Measurements from ENCODE around the gene HMGCL. TPM values are rescaled to one million over a fixed set of nuclear protein-coding genes. Genes with fewer than 3 reads are reported as not detected.

The HMGCL gene
- total and polyA plus RNA-seq, 2 of the 13 experiments (the other 11 are each of a cell fraction or from before 2014, with no cell fraction given) = 21.3 to 41.4 TPM

GRCh38 chr1:23799570-23800399 lies 25.4 kb downstream of the HMGCL start (continued):
- TF ChIP-seq, protein P1, sequence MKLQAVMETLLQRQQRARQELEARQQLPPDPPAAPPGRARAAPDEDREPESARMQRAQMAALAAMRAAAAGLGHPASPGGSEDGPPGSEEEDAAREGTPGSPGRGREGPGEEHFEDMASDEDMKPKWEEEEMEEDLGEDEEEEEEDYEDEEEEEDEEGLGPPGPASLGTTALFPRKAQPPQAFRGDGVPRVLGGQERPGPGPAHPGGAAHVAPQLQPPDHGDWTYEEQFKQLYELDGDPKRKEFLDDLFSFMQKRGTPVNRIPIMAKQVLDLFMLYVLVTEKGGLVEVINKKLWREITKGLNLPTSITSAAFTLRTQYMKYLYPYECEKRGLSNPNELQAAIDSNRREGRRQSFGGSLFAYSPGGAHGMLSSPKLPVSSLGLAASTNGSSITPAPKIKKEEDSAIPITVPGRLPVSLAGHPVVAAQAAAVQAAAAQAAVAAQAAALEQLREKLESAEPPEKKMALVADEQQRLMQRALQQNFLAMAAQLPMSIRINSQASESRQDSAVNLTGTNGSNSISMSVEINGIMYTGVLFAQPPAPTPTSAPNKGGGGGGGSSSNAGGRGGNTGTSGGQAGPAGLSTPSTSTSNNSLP (IDR thresholded peaks at IDR 0.05; ENCODE audit: low read depth, low read length) = no peak
- TF ChIP-seq, protein P2, sequence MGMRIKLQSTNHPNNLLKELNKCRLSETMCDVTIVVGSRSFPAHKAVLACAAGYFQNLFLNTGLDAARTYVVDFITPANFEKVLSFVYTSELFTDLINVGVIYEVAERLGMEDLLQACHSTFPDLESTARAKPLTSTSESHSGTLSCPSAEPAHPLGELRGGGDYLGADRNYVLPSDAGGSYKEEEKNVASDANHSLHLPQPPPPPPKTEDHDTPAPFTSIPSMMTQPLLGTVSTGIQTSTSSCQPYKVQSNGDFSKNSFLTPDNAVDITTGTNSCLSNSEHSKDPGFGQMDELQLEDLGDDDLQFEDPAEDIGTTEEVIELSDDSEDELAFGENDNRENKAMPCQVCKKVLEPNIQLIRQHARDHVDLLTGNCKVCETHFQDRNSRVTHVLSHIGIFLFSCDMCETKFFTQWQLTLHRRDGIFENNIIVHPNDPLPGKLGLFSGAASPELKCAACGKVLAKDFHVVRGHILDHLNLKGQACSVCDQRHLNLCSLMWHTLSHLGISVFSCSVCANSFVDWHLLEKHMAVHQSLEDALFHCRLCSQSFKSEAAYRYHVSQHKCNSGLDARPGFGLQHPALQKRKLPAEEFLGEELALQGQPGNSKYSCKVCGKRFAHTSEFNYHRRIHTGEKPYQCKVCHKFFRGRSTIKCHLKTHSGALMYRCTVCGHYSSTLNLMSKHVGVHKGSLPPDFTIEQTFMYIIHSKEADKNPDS (CRISPR knock-in tag; IDR thresholded peaks at IDR 0.05) = no peak
- TF ChIP-seq MIER2 (CRISPR knock-in tag; IDR thresholded peaks at IDR 0.05) (no peak), PREB (CRISPR knock-in tag; IDR thresholded peaks at IDR 0.05) (no peak), ZC3H4 (CRISPR knock-in tag; IDR thresholded peaks at IDR 0.05; ENCODE audit: borderline replicate concordance) (peak; percentile 80; the same call in 1 of the 2 replicates), ZZZ3 (CRISPR knock-in tag; IDR thresholded peaks at IDR 0.05; ENCODE audit: borderline replicate concordance) (no peak), ZNF282 (IDR thresholded peaks at IDR 0.05; ENCODE audit: partially characterized antibody) (no peak), ZNF550 (CRISPR knock-in tag; IDR thresholded peaks at IDR 0.05; ENCODE audit: borderline replicate concordance) (no peak), ZNF570 (CRISPR knock-in tag; IDR thresholded peaks at IDR 0.05; ENCODE audit: borderline replicate concordance) (no peak), SRSF9 (IDR thresholded peaks at IDR 0.05; ENCODE audit: borderline replicate concordance, insufficient read depth, low read depth, low read length, poor library complexity, severe bottlenecking) (no peak), ZNF207 (IDR thresholded peaks at IDR 0.05; ENCODE audit: borderline replicate concordance) (no peak), STAT6 (CRISPR knock-in tag; IDR thresholded peaks at IDR 0.05; ENCODE audit: borderline replicate concordance) (no peak), ZBTB3 (CRISPR knock-in tag; IDR thresholded peaks at IDR 0.05; ENCODE audit: borderline replicate concordance, low read depth) (no peak), THAP8 (CRISPR knock-in tag; IDR thresholded peaks at IDR 0.05; ENCODE audit: borderline replicate concordance) (no peak), ELK4 (CRISPR knock-in tag; IDR thresholded peaks at IDR 0.05; ENCODE audit: borderline replicate concordance) (no peak), NFRKB (IDR thresholded peaks at IDR 0.05) (no peak), IKZF4 (CRISPR knock-in tag; IDR thresholded peaks at IDR 0.05; ENCODE audit: borderline replicate concordance, low read depth, not compliant biosample characterization) (no peak)
